Measurements from ENCODE around the gene GPR137.
A peak's percentile ranks its signal among the peaks of the same experiment; 100 is the strongest.

GPR137 gene

GRCh38 chr11:64290352-64291261, 5.0 kb downstream of the GPR137 start:
- CTCF ChIA-PET: interaction anchor here (1.1 to 1.7 kb wide), 4 partner anchors 11 to 64 kb away, joined by 3 to 11 read pairs (median 8); no protein-coding TSS in a partner anchor
- no peaks in the 10 kb centered on the region for H3K9me3 ChIP-seq (ENCODE audit: control insufficient read depth, insufficient read depth, low read depth, low read length)

GRCh38 chr11:64291262-64291751, 5.7 kb downstream of the GPR137 start, which contains the start of gene KCNK4:
Gene KCNK4 (plus strand): TSS chr11:64291302. CDS start chr11:64293019, 1,717 bp downstream.
- ChIA-PET CTCF (no interaction called here), POLR2A (no interaction called here)
- Histone ChIP-seq H3K36me3 (ENCODE audit: control insufficient read depth in 2 of 2, insufficient read depth in 1 of 2, low read length in 2 of 2) (peaks cover 0 to 24% of the 10 kb centered on the region in 2 experiments; a peak in 1 of 3 replicates), H3K27ac (ENCODE audit: extremely low read depth, low read depth, low read length) (no peak within 1 kb of the TSS; the same call in 1 of the 2 replicates), H3K9me3 (ENCODE audit: control insufficient read depth, insufficient read depth, low read depth, low read length) (no peaks in the 10 kb centered on the region), H3K4me1 (ENCODE audit: control insufficient read depth, insufficient read depth, low read length) (no peaks in the 10 kb centered on the region), H3K4me3 (ENCODE audit: low read depth, low read length) (peak within 1 kb of the TSS; percentile 25)
- no peak for TF ChIP-seq ZNF704 (tag by site-specific recombination; IDR thresholded peaks at IDR 0.05)
- TF ChIP-seq ZNF747 (tag by site-specific recombination; IDR thresholded peaks at IDR 0.05): no peak
- no peak for TF ChIP-seq ZXDB (tag by site-specific recombination; IDR thresholded peaks at IDR 0.05)
- TF ChIP-seq, protein P1, sequence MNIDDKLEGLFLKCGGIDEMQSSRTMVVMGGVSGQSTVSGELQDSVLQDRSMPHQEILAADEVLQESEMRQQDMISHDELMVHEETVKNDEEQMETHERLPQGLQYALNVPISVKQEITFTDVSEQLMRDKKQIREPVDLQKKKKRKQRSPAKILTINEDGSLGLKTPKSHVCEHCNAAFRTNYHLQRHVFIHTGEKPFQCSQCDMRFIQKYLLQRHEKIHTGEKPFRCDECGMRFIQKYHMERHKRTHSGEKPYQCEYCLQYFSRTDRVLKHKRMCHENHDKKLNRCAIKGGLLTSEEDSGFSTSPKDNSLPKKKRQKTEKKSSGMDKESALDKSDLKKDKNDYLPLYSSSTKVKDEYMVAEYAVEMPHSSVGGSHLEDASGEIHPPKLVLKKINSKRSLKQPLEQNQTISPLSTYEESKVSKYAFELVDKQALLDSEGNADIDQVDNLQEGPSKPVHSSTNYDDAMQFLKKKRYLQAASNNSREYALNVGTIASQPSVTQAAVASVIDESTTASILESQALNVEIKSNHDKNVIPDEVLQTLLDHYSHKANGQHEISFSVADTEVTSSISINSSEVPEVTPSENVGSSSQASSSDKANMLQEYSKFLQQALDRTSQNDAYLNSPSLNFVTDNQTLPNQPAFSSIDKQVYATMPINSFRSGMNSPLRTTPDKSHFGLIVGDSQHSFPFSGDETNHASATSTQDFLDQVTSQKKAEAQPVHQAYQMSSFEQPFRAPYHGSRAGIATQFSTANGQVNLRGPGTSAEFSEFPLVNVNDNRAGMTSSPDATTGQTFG (tag by site-specific recombination; IDR thresholded peaks at IDR 0.05; ENCODE audit: borderline replicate concordance): no peak
- no peak for TF ChIP-seq FEZF1 (tag by site-specific recombination; IDR thresholded peaks at IDR 0.05)
- no peak for TF ChIP-seq ZNF501 (tag by site-specific recombination; IDR thresholded peaks at IDR 0.05)
- no peak for TF ChIP-seq ZNF391 (tag by site-specific recombination; IDR thresholded peaks at IDR 0.05; ENCODE audit: borderline replicate concordance, low read depth)
- TF ChIP-seq ZNF214 (tag by site-specific recombination; IDR thresholded peaks at IDR 0.05; ENCODE audit: borderline replicate concordance): no peak
- TF ChIP-seq ZNF677 (tag by site-specific recombination; IDR thresholded peaks at IDR 0.05): no peak
- TF ChIP-seq ZNF426 (tag by site-specific recombination; IDR thresholded peaks at IDR 0.05): no peak
- no peak for TF ChIP-seq ZNF549 (tag by site-specific recombination; IDR thresholded peaks at IDR 0.05)
- TF ChIP-seq SALL2 (tag by site-specific recombination; IDR thresholded peaks at IDR 0.05; ENCODE audit: borderline replicate concordance): no peak
- TF ChIP-seq GLI4 (tag by site-specific recombination; IDR thresholded peaks at IDR 0.05): no peak

More at GRCh38 chr11:64290352-64291261, 5.0 kb downstream of the GPR137 start:
- TF ChIP-seq SCRT1 (tag by site-specific recombination; IDR thresholded peaks at IDR 0.05; ENCODE audit: borderline replicate concordance) (no peak), SP2 (tag by site-specific recombination; IDR thresholded peaks at IDR 0.05) (peak; percentile 19; the same call in 1 of the 2 replicates)
- Histone ChIP-seq H3K36me3 (ENCODE audit: control insufficient read depth in 2 of 2, insufficient read depth in 1 of 2, low read length in 2 of 2) (peaks cover 0 to 24% of the 10 kb centered on the region in 2 experiments; a peak in 1 of 3 replicates), H3K27ac (ENCODE audit: extremely low read depth, low read depth, low read length) (no peak overlapping the region), H3K4me3 (ENCODE audit: low read depth, low read length) (no peak overlapping the region), H3K4me1 (ENCODE audit: control insufficient read depth, insufficient read depth, low read length) (no peaks in the 10 kb centered on the region)
- POLR2A ChIA-PET: interaction anchor here (0.6 kb wide), 1 partner anchor 669 kb away, joined by 4 read pairs; no protein-coding TSS in a partner anchor
